GM12872 (cell line): ENCODE results near the gene CASQ1.

Source experiments
- CTCF ChIP-seq: IDR thresholded peaks from 3 replicates; pipeline ENCODE4 v1.5.1; 2011; ENCODE audit warnings: low read depth, mild to moderate bottlenecking, low read length, moderate library complexity; ENCODE audit not compliant: insufficient read depth

Gene CASQ1

GRCh38 chr1:160243767-160244166 lies 53.4 kb downstream of the CASQ1 start:
- no peak for TF ChIP-seq CTCF

- no peak for TF ChIP-seq CTCF
Observed at GRCh38 chr1:160244209-160244608, 53.8 kb downstream of the CASQ1 start.

- TF ChIP-seq CTCF: no peak
Observed at GRCh38 chr1:160245434-160245833, 55.1 kb downstream of the CASQ1 start.

GRCh38 chr1:160247053-160247452 lies 56.7 kb downstream of the CASQ1 start:
- no peak for TF ChIP-seq CTCF

GRCh38 chr1:160251011-160251410 lies 60.6 kb downstream of the CASQ1 start:
- no peak for TF ChIP-seq CTCF
